Tibial artery (tissue), 4 donors: ENCODE data around the gene IGFL1.
"Not testable (repeated sequence)": the region's sequence is repeated elsewhere in the genome, so short reads cannot be mapped to it uniquely, and the experiment has no call there.

Experiments used
- DNase-seq, 2 donors: peaks; one replicate each; pipeline ENCODE4 v3.0.0-alpha.2; 2019
- H3K27ac ChIP-seq, 2 donors: fragments of 200-600 bp; sonication (generic) in 1 of 2; 1 replicate in 1 of 2; 2 replicates in 1 of 2; pipeline ENCODE4 v1.5.1; 2018 to 2019; ENCODE audit warnings: mild to moderate bottlenecking in 1 of 2
- H3K27me3 ChIP-seq, 2 donors: fragments of 200-600 bp; sonication (generic) in 1 of 2; one replicate each; pipeline versions ENCODE4 v1.5.1 to v1.6.0; 2016 to 2019
- H3K36me3 ChIP-seq, 3 donors: fragments of 200-600 bp; sonication (generic) in 2 of 3; one replicate each; pipeline ENCODE4 v1.5.1; 2016 to 2019; ENCODE audit warnings: mild to moderate bottlenecking in 2 of 3
- H3K4me1 ChIP-seq, 4 donors: fragments of 200-600 bp; sonication (generic) in 2 of 4; 1 replicate in 3 of 4; 2 replicates in 1 of 4; pipeline ENCODE4 v1.5.1; 2016 to 2019
- H3K4me3 ChIP-seq, 2 donors: fragments of 200-600 bp; sonication (generic) in 1 of 2; 1 replicate in 1 of 2; 2 replicates in 1 of 2; pipeline ENCODE4 v1.5.1; 2018 to 2019; ENCODE audit warnings: mild to moderate bottlenecking in 2 of 2
- H3K9me3 ChIP-seq, 3 donors: fragments of 200-600 bp; sonication (generic) in 1 of 3; one replicate each; pipeline ENCODE4 v1.5.1; 2016 to 2019
- CTCF ChIP-seq, 2 experiments: fragments of 200-600 bp in 1 of 2; fragments of 450-650 bp in 1 of 2; IDR thresholded peaks; one replicate each; pipeline ENCODE4 v1.5.1; 2017 to 2019; ENCODE audit warnings: antibody characterized with exemption in 2 of 2, mild to moderate bottlenecking in 1 of 2, moderate library complexity in 1 of 2
- intact Hi-C: fragments of 100-400 bp; cut with DNase I; formaldehyde crosslinking; loops from one replicate; pipeline ENCODE4 v1.15.0; 2023; ENCODE audit warnings: low total_unique reads

Gene IGFL1

GRCh38 chr19:46229442-46229841 lies at the start of gene IGFL1:
IGFL1 (plus strand) TSS chr19:46229742; CDS start chr19:46229775, 33 bp downstream.
- intact Hi-C loops, result no loop called here
- H3K4me1 ChIP-seq, result peaks cover 0 to 11% (median 0%) of the 10 kb centered on the region in 4 donors
- no peak within 1 kb of the TSS for H3K4me3 ChIP-seq
- no peak for TF ChIP-seq CTCF (IDR thresholded peaks at IDR 0.05)
- H3K36me3 ChIP-seq, result no peaks in the 10 kb centered on the region
- peaks cover 0 to 63% of the 10 kb centered on the region in 2 donors for H3K27me3 ChIP-seq
- H3K27ac ChIP-seq, result no peak within 1 kb of the TSS
- H3K9me3 ChIP-seq, result no peaks in the 10 kb centered on the region
- DNase-seq, result no peak

DNA sequence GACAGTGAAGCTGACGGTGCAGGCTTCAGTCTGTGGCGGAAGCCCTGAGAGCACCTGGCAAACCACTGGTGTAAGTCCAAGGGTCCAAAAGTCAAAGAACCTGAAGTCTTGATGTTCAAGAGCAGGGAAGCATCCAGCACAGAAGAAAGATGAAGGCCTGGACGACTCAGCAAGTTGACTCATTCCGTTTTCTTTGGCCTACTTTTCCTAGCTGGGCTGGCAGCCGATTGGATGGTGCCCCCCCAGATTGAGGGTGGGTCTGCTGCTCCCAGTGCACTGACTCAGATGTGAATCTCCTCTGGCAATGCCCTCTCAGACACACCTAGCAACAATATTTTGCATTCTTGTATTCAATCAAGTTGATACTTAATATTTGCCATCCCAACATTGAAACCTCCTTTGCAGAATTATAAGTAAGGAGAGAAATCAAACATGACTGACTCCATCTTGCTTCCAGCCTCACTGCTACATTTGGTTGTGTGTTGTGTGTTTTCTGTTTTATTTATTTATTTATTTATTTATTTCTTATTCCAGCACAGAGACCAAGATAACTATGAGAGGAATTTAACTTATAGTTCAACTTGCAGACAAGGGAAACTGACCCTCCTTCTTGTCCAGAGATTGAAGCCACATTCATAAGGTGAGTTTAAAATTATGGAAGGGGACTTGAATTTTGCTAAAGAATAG lies 48.7 kb upstream of the IGFL1 start:
- no peak for TF ChIP-seq CTCF (IDR thresholded peaks at IDR 0.05)
- Histone ChIP-seq H3K4me3 (no peak overlapping the region), H3K27me3 (peaks cover 0 to 7% of the 10 kb centered on the region in 2 donors), H3K4me1 (no peaks in the 10 kb centered on the region), H3K27ac (no peak overlapping the region), H3K9me3 (no peaks in the 10 kb centered on the region), H3K36me3 (no peaks in the 10 kb centered on the region)
- peak in 1 of 2 donors; percentile 27 for DNase-seq
- intact Hi-C loops, result no loop called here

DNA sequence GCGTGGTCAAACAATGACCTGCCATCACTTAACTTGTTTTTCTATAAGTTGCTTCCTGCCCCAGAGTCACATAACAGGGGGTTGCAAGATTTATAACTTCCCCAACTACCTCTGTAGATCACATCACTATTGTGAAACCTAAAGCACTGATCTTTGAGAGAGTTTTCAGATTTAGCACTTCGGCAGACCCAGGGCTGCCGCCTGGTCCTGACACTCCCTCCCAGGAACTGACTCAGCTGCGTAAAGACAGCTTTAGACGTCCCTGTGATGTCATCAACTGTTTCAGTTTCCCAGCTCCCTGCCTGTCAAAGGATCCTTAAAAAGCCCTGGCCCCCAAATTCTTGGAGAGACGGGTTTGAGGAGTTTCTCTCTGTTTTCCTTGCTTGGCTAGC lies 48.2 kb upstream of the IGFL1 start:
- Histone ChIP-seq H3K4me3 (no peak overlapping the region), H3K36me3 (no peaks in the 10 kb centered on the region), H3K9me3 (no peaks in the 10 kb centered on the region), H3K4me1 (no peaks in the 10 kb centered on the region), H3K27ac (no peak overlapping the region), H3K27me3 (peaks cover 0 to 12% of the 10 kb centered on the region in 2 donors)
- TF ChIP-seq CTCF (IDR thresholded peaks at IDR 0.05), result no peak
- intact Hi-C loops, result no loop called here
- peak in 1 of 2 donors; percentile 31 for DNase-seq

- no peak for TF ChIP-seq CTCF (IDR thresholded peaks at IDR 0.05)
- intact Hi-C loops, result no loop called here
- H3K27me3 ChIP-seq, result peaks cover 0 to 9% of the 10 kb centered on the region in 2 donors
- no peaks in the 10 kb centered on the region for H3K36me3 ChIP-seq
- no peaks in the 10 kb centered on the region for H3K9me3 ChIP-seq
- no peak overlapping the region for H3K4me3 ChIP-seq
- H3K27ac ChIP-seq, result no peak overlapping the region
- peak in 1 of 2 donors; percentile 24 for DNase-seq
- no peaks in the 10 kb centered on the region for H3K4me1 ChIP-seq
Observed at GRCh38 chr19:46182476-46182875, 47.1 kb upstream of the IGFL1 start.

DNA sequence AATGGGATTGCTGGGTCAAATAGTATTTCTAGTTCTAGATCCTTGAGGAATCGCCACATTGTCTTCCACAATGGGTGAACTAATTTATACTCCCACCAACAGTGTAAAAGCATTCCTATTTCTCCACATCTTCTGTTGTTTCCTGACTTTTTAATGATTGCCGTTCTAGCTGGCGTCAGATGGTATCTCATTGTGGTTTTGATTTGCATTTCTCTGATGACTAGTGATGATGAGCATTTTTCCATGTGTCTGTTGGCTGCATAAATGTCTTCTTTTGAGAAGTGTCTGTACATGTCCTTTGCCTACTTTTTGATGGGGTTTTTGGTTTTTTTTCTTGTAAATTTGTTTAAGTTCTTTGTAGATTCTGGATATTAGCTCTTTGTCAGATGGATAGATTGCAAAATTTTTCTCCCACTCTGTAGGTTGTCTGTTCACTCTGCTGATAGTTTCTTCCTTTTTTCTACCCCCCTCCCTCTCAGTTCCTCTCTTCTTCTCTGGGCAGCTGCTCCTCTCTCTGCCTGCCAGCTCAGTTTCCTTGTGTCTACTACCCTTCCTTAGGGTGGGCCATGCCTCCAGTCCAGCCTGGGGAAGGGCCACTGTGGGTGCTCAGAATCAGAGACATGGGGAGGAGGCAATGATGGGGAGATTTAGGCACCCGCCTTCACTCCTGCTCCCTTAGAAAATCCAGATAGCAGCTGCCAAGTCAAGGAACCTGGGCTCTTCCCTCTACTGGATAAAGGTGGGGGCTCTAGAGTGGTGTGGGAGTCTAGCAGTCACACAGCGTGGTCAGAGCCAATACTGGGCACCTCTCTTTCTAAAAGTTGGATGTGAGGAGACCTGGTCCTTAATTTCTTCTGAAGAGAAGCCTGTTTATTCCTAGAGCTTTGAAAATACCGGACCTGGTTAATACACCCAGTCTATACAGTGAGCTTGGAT lies 44.5 kb upstream of the IGFL1 start:
- peaks cover 0 to 26% of the 10 kb centered on the region in 2 donors for H3K27me3 ChIP-seq
- not testable (repeated sequence) for H3K9me3 ChIP-seq, H3K4me1 ChIP-seq, H3K4me3 ChIP-seq, H3K36me3 ChIP-seq, H3K27ac ChIP-seq
- intact Hi-C loops, result loop anchor here (5.0 kb wide), 1 partner anchor 108 kb away; no protein-coding TSS in a partner anchor
- peak in 1 of 2 donors; percentile 43 for DNase-seq
